ENCODE measurements around the gene GPR31.

GPR31 gene

GRCh38 chr6:167116109-167116837 lies 41.5 kb downstream of the GPR31 start:
- no peak for DNase-seq

- DNase-seq, result no peak
These were observed 42.7 kb downstream of the GPR31 start for GRCh38 chr6:167115054-167115453.

- DNase-seq, result no peak
These were observed 43.6 kb downstream of the GPR31 start for GRCh38 chr6:167113935-167114910.

GRCh38 chr6:167113047-167113754 lies 44.6 kb downstream of the GPR31 start:
- DNase-seq, result no peak

- DNase-seq, result no peak
These were observed 45.4 kb downstream of the GPR31 start for GRCh38 chr6:167112421-167112820.

- DNase-seq, result no peak
These were observed 46.2 kb downstream of the GPR31 start for GRCh38 chr6:167111597-167111996.

GRCh38 chr6:167109651-167110050 lies 48.1 kb downstream of the GPR31 start:
- DNase-seq, result no peak

GRCh38 chr6:167108278-167108677 lies 49.5 kb downstream of the GPR31 start:
- DNase-seq, result no peak

- no peak for DNase-seq
These were observed 50.0 kb downstream of the GPR31 start for GRCh38 chr6:167107787-167108186.

- no peak for DNase-seq
These were observed 51.4 kb downstream of the GPR31 start for GRCh38 chr6:167106406-167106805.

All from KG1 (cell line).